ENCODE results near the gene CBFA2T2. TPM values are rescaled to one million over a fixed set of nuclear protein-coding genes. Genes with fewer than 3 reads are reported as not detected.

Gene CBFA2T2
- total and polyA plus RNA-seq, 4 experiments from 2014 or later: 16.5 to 43.4 (median 33.6) TPM

GRCh38 chr20:33671573-33672288, 181.8 kb downstream of the CBFA2T2 start:
- H3K36me3 Mint-ChIP-seq: peaks cover 0 to under 1% of the 10 kb centered on the region in 2 donors

GRCh38 chr20:33672426-33673113, 182.7 kb downstream of the CBFA2T2 start:
- Mint-ChIP-seq H3K4me3 (peak overlapping the region; percentile 25 to 91 (median 88)), H3K27me3 (no peaks in the 10 kb centered on the region), H3K9me3 (no peaks in the 10 kb centered on the region), H3K27ac (peak overlapping the region in 5 of 7 donors; percentile 62 to 85 (median 74)), H3K36me3 (no peaks in the 10 kb centered on the region), H3K4me1 (peaks cover 16 to 59% (median 30%) of the 10 kb centered on the region in 4 donors)
- no peaks in the 10 kb centered on the region for H3K27me3 ChIP-seq (ENCODE audit: insufficient read depth, low read length)
- peaks cover 34% of the 10 kb centered on the region for H3K4me1 ChIP-seq (ENCODE audit: insufficient read depth, low read length)
- intact Hi-C loops (cut with micrococcal nuclease): no loop called here
- DNase-seq: no peak
- ChIA-PET POLR2A (ENCODE audit: partially characterized antibody) (interaction anchor here (0.7 kb wide), 1 partner anchor 19 kb away, joined by 3 read pairs; no protein-coding TSS in a partner anchor), CTCF (ENCODE audit: partially characterized antibody) (interaction anchor here (1.0 kb wide), 1 partner anchor 157 kb away, joined by 4 read pairs; no protein-coding TSS in a partner anchor)
- H3K36me3 ChIP-seq (ENCODE audit: insufficient read depth, low read length): no peaks in the 10 kb centered on the region
- no peak overlapping the region for H3K4me3 ChIP-seq (ENCODE audit: low read length in 2 of 2)
- no peak overlapping the region for H3K27ac ChIP-seq (ENCODE audit: low read depth, low read length)
- no peaks in the 10 kb centered on the region for H3K9me3 ChIP-seq (ENCODE audit: control insufficient read depth in 1 of 2, low read length in 2 of 2)

More at GRCh38 chr20:33671573-33672288, 181.8 kb downstream of the CBFA2T2 start:
- intact Hi-C loops (cut with micrococcal nuclease): no loop called here
- no peaks in the 10 kb centered on the region for H3K27me3 ChIP-seq (ENCODE audit: insufficient read depth, low read length)
- H3K27ac ChIP-seq (ENCODE audit: low read depth, low read length): no peak overlapping the region
- H3K36me3 ChIP-seq (ENCODE audit: insufficient read depth, low read length): no peaks in the 10 kb centered on the region
- no peaks in the 10 kb centered on the region for H3K9me3 ChIP-seq (ENCODE audit: control insufficient read depth in 1 of 2, low read length in 2 of 2)
- no peak overlapping the region for H3K4me3 ChIP-seq (ENCODE audit: low read length in 2 of 2)
- peaks cover 15 to 57% (median 28%) of the 10 kb centered on the region in 4 donors for H3K4me1 Mint-ChIP-seq
- H3K9me3 Mint-ChIP-seq: no peaks in the 10 kb centered on the region
- DNase-seq: peak in 1 of 5 donors; percentile 5
- ChIA-PET CTCF (ENCODE audit: partially characterized antibody) (interaction anchor here (1.4 to 8.6 kb wide), 3 partner anchors 9 to 214 kb away, joined by 3 to 88 read pairs (median 9); no protein-coding TSS in a partner anchor), POLR2A (ENCODE audit: partially characterized antibody) (interaction anchor here (1.0 to 9.7 kb wide), 2 partner anchors 8 to 61 kb away, joined by 4 to 122 read pairs; no protein-coding TSS in a partner anchor)
- peak overlapping the region in 6 of 7 donors; percentile 20 to 88 (median 58) for H3K27ac Mint-ChIP-seq
- peak overlapping the region in 4 of 8 donors; percentile 5 to 47 (median 26) for H3K4me3 Mint-ChIP-seq
- peaks cover 33% of the 10 kb centered on the region for H3K4me1 ChIP-seq (ENCODE audit: insufficient read depth, low read length)
- no peaks in the 10 kb centered on the region for H3K27me3 Mint-ChIP-seq

DNA sequence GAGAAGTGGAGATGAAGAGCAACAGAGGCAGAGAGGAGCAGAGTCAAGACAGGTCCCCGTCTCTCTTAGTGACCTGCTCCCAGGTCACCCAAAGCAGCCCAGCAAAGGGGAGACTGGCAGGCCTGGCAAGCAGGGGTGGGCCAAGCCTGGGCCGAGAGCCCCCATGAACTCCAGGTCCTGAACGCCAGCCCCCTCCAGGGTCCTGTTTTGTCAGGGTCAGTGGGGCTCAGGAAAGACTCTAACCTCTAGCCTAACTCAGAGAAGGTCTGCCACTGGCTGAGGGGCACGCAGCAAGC, 183.2 kb downstream of the CBFA2T2 start:
- Mint-ChIP-seq H3K4me1 (peaks cover 15 to 62% (median 32%) of the 10 kb centered on the region in 4 donors), H3K36me3 (no peaks in the 10 kb centered on the region), H3K4me3 (peak overlapping the region; percentile 82 to 91 (median 89)), H3K27ac (peak overlapping the region in 6 of 7 donors; percentile 15 to 80 (median 64)), H3K27me3 (no peaks in the 10 kb centered on the region), H3K9me3 (no peaks in the 10 kb centered on the region)
- no peak overlapping the region for H3K27ac ChIP-seq (ENCODE audit: low read depth, low read length)
- H3K4me1 ChIP-seq (ENCODE audit: insufficient read depth, low read length): peaks cover 37% of the 10 kb centered on the region
- no peak for DNase-seq
- H3K4me3 ChIP-seq (ENCODE audit: low read length in 2 of 2): peak overlapping the region in 1 of 2 donors; percentile 22
- H3K27me3 ChIP-seq (ENCODE audit: insufficient read depth, low read length): no peaks in the 10 kb centered on the region
- no peaks in the 10 kb centered on the region for H3K36me3 ChIP-seq (ENCODE audit: insufficient read depth, low read length)
- ChIA-PET POLR2A (ENCODE audit: partially characterized antibody) (interaction anchor here (0.7 to 3.4 kb wide), 2 partner anchors 9 to 20 kb away, joined by 3 to 25 read pairs; no protein-coding TSS in a partner anchor), CTCF (ENCODE audit: partially characterized antibody) (interaction anchor here (1.0 kb wide), 1 partner anchor 157 kb away, joined by 4 read pairs; no protein-coding TSS in a partner anchor)
- H3K9me3 ChIP-seq (ENCODE audit: control insufficient read depth in 1 of 2, low read length in 2 of 2): no peaks in the 10 kb centered on the region
- intact Hi-C loops (cut with micrococcal nuclease): no loop called here

GRCh38 chr20:33673410-33674293, 183.8 kb downstream of the CBFA2T2 start:
- H3K27ac ChIP-seq (ENCODE audit: low read depth, low read length): peak overlapping the region; percentile 43
- Mint-ChIP-seq H3K27me3 (no peaks in the 10 kb centered on the region), H3K27ac (peak overlapping the region in 5 of 7 donors; percentile 75 to 90 (median 88)), H3K4me3 (peak overlapping the region; percentile 82 to 91 (median 89)), H3K9me3 (no peaks in the 10 kb centered on the region), H3K4me1 (peaks cover 18 to 63% (median 33%) of the 10 kb centered on the region in 4 donors), H3K36me3 (no peaks in the 10 kb centered on the region)
- peak overlapping the region; percentile 22 to 49 for H3K4me3 ChIP-seq (ENCODE audit: low read length in 2 of 2)
- CTCF ChIA-PET (ENCODE audit: partially characterized antibody): no interaction called here
- no peaks in the 10 kb centered on the region for H3K36me3 ChIP-seq (ENCODE audit: insufficient read depth, low read length)
- intact Hi-C loops (cut with micrococcal nuclease): no loop called here
- no peak for DNase-seq
- H3K27me3 ChIP-seq (ENCODE audit: insufficient read depth, low read length): no peaks in the 10 kb centered on the region
- H3K4me1 ChIP-seq (ENCODE audit: insufficient read depth, low read length): peaks cover 37% of the 10 kb centered on the region
- H3K9me3 ChIP-seq (ENCODE audit: control insufficient read depth in 1 of 2, low read length in 2 of 2): no peaks in the 10 kb centered on the region
- POLR2A ChIA-PET (ENCODE audit: partially characterized antibody): interaction anchor here (0.5 to 3.4 kb wide), 3 partner anchors 10 to 230 kb away, joined by 3 to 25 read pairs (median 3); partner anchors contain the start of gene SNTA1

DNA sequence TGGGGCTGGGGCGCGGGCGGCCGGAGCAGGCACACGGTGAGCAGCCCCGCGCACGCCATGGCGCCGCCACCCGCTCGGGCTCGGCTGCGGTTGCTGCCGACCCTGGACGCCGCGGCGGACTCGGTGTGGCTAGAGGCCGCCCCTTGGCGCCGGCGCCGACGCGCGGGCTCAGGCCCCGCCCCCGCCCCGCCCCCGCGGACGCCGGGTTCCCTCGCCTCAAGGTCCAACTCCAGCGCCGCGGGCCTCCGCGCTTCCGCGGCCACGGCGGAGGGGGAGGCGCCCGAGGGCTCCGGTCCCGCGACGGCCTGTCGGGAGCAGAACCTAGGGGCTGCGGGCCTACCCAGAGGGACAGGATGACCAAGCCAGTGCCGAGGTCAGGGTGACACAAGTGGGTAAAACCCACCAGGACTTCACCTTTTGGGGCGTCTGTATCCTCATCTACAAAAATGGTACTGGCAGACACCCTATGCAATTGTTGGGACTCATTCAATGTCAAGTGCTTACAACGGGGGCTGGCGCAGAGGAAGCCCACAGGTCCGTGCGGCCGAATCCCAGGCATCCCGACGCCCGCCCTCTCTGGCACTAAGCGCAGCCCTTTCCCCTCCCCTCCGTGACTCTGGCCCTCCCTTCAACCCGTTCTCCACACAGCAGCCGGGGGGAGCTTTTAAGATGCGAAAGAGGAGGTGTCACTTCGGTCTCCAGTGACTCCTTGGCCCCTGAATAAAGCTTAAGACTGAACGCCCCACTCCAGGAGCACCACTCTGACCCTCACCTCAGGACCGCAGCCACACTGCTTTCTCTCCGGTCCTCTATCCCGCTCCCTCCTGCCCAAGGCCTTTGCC, 184.6 kb downstream of the CBFA2T2 start, which contains the start of gene NECAB3:
Gene NECAB3 (minus strand): TSS at position 135 of the 842 bp plus-strand sequence. CDS start 76 bp downstream, at position 59.
- Mint-ChIP-seq H3K4me1 (peaks cover 24 to 67% (median 41%) of the 10 kb centered on the region in 4 donors), H3K36me3 (no peaks in the 10 kb centered on the region), H3K9me3 (no peaks in the 10 kb centered on the region), H3K4me3 (peak within 1 kb of the TSS; percentile 86 to 91 (median 89)), H3K27me3 (no peaks in the 10 kb centered on the region), H3K27ac (peak within 1 kb of the TSS; percentile 61 to 90 (median 78))
- no peaks in the 10 kb centered on the region for H3K36me3 ChIP-seq (ENCODE audit: insufficient read depth, low read length)
- no peaks in the 10 kb centered on the region for H3K27me3 ChIP-seq (ENCODE audit: insufficient read depth, low read length)
- no peaks in the 10 kb centered on the region for H3K9me3 ChIP-seq (ENCODE audit: control insufficient read depth in 1 of 2, low read length in 2 of 2)
- H3K4me3 ChIP-seq (ENCODE audit: low read length in 2 of 2): peak within 1 kb of the TSS; percentile 22 to 49
- H3K4me1 ChIP-seq (ENCODE audit: insufficient read depth, low read length): peaks cover 46% of the 10 kb centered on the region
- ChIA-PET POLR2A (ENCODE audit: partially characterized antibody) (interaction anchor here (0.9 to 3.4 kb wide), 4 partner anchors 8 to 231 kb away, joined by 3 to 25 read pairs (median 5); partner anchors contain the start of genes ACTL10, PXMP4 and SNTA1), CTCF (ENCODE audit: partially characterized antibody) (no interaction called here)
- H3K27ac ChIP-seq (ENCODE audit: low read depth, low read length): peak within 1 kb of the TSS; percentile 43
- DNase-seq: peak; percentile 38 to 61 (median 44)
- intact Hi-C loops (cut with micrococcal nuclease): no loop called here

Measured in CD4-positive, alpha-beta memory T cell (primary cell).